HepG2 (cell line): ENCODE measurements around the gene SLC9A9.

Experiments used
- ATF2 ChIP-seq: sonication (generic); formaldehyde crosslinking; IDR thresholded peaks from 2 replicates; pipeline ENCODE4 v1.4.0; 2020; ENCODE audit warnings: missing genetic modification reagents
- EP300 ChIP-seq, 3 experiments: sonication (generic) in 1 of 3; formaldehyde crosslinking in 1 of 3; IDR thresholded peaks; 2 replicates each; pipeline versions ENCODE4 v1.5.1 to v1.6.1; 2011 to 2020; ENCODE audit warnings: low read depth in 2 of 3, low read length in 2 of 3, borderline replicate concordance in 1 of 3, improper control_type of control experiment in 1 of 3, mild to moderate bottlenecking in 1 of 3, missing genetic modification reagents in 1 of 3, moderate library complexity in 1 of 3
- SMAD1 ChIP-seq: sonication (generic); formaldehyde crosslinking; IDR thresholded peaks from 2 replicates; pipeline ENCODE4 v1.4.0; 2020; ENCODE audit warnings: missing genetic modification reagents, low read depth, mild to moderate bottlenecking, borderline replicate concordance
- ZBTB33 ChIP-seq: sonication (generic); formaldehyde crosslinking; IDR thresholded peaks from 2 replicates; pipeline ENCODE4 v1.4.0; 2020; ENCODE audit warnings: missing genetic modification reagents
- ZNF121 ChIP-seq: sonication (generic); formaldehyde crosslinking; IDR thresholded peaks from 2 replicates; pipeline ENCODE4 v1.5.0; 2020; ENCODE audit warnings: mild to moderate bottlenecking, missing genetic modification reagents
- TF ChIP-seq, protein P1 (sequence below): sonication (generic); formaldehyde crosslinking; IDR thresholded peaks from 2 replicates; pipeline ENCODE4 v1.5.0; 2020; ENCODE audit warnings: mild to moderate bottlenecking, missing genetic modification reagents, moderate library complexity
- TF ChIP-seq, protein P2 (sequence below): sonication (generic); formaldehyde crosslinking; IDR thresholded peaks from 2 replicates; pipeline ENCODE4 v1.8.1; 2023; ENCODE audit warnings: mild to moderate bottlenecking, missing genetic modification reagents
- TF ChIP-seq, protein P3 (sequence below): sonication (generic); formaldehyde crosslinking; IDR thresholded peaks from 2 replicates; pipeline ENCODE4 v1.4.0; 2020; ENCODE audit warnings: missing genetic modification reagents, mild to moderate bottlenecking, borderline replicate concordance

- TF ChIP-seq SMAD1 (CRISPR knock-in tag) (no peak), ATF2 (CRISPR knock-in tag) (no peak), ZBTB33 (no peak), EP300 (IDR thresholded peaks at IDR 0.05; ENCODE audit: low read depth in 2 of 2, low read length in 2 of 2) (no peak), EP300 (CRISPR knock-in tag; IDR thresholded peaks at IDR 0.05; ENCODE audit: borderline replicate concordance) (no peak), ZNF121 (no peak)
- TF ChIP-seq, protein P1, sequence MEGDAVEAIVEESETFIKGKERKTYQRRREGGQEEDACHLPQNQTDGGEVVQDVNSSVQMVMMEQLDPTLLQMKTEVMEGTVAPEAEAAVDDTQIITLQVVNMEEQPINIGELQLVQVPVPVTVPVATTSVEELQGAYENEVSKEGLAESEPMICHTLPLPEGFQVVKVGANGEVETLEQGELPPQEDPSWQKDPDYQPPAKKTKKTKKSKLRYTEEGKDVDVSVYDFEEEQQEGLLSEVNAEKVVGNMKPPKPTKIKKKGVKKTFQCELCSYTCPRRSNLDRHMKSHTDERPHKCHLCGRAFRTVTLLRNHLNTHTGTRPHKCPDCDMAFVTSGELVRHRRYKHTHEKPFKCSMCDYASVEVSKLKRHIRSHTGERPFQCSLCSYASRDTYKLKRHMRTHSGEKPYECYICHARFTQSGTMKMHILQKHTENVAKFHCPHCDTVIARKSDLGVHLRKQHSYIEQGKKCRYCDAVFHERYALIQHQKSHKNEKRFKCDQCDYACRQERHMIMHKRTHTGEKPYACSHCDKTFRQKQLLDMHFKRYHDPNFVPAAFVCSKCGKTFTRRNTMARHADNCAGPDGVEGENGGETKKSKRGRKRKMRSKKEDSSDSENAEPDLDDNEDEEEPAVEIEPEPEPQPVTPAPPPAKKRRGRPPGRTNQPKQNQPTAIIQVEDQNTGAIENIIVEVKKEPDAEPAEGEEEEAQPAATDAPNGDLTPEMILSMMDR (CRISPR knock-in tag) = no peak
- TF ChIP-seq, protein P2, sequence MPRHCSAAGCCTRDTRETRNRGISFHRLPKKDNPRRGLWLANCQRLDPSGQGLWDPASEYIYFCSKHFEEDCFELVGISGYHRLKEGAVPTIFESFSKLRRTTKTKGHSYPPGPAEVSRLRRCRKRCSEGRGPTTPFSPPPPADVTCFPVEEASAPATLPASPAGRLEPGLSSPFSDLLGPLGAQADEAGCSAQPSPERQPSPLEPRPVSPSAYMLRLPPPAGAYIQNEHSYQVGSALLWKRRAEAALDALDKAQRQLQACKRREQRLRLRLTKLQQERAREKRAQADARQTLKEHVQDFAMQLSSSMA (CRISPR knock-in tag) = no peak
- TF ChIP-seq, protein P3, sequence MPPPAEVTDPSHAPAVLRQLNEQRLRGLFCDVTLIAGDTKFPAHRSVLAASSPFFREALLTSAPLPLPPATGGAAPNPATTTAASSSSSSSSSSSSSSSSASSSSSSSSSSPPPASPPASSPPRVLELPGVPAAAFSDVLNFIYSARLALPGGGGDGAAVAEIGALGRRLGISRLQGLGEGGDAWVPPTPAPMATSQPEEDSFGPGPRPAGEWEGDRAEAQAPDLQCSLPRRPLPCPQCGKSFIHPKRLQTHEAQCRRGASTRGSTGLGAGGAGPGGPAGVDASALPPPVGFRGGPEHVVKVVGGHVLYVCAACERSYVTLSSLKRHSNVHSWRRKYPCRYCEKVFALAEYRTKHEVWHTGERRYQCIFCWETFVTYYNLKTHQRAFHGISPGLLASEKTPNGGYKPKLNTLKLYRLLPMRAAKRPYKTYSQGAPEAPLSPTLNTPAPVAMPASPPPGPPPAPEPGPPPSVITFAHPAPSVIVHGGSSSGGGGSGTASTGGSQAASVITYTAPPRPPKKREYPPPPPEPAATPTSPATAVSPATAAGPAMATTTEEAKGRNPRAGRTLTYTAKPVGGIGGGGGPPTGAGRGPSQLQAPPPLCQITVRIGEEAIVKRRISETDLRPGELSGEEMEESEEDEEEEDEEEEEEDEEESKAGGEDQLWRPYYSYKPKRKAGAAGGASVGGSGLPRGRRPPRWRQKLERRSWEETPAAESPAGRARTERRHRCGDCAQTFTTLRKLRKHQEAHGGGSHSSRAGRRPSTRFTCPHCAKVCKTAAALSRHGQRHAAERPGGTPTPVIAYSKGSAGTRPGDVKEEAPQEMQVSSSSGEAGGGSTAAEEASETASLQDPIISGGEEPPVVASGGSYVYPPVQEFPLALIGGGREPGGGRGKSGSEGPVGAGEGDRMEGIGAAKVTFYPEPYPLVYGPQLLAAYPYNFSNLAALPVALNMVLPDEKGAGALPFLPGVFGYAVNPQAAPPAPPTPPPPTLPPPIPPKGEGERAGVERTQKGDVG (CRISPR knock-in tag) = no peak
These were observed 584.3 kb downstream of the SLC9A9 start for GRCh38 chr3:143263852-143264513.
